Erythroblast (primary cell): Measurements from ENCODE around the gene ATG4A.

ENCODE experiments used
- DNase-seq, 2 experiments: peaks; one replicate each; lab custom pipeline; 2025; lab: John Stamatoyannopoulos, UW
- GATA1 ChIP-seq: IDR thresholded peaks from 2 replicates; pipeline ENCODE4 v1.6.1; 2011; ENCODE audit warnings: low read depth, mild to moderate bottlenecking, control low read depth, low read length, moderate library complexity
- POLR2A ChIP-seq: IDR thresholded peaks from 2 replicates; pipeline ENCODE4 v1.6.1; 2011; ENCODE audit warnings: mild to moderate bottlenecking, low read length

ATG4A gene, protein sequence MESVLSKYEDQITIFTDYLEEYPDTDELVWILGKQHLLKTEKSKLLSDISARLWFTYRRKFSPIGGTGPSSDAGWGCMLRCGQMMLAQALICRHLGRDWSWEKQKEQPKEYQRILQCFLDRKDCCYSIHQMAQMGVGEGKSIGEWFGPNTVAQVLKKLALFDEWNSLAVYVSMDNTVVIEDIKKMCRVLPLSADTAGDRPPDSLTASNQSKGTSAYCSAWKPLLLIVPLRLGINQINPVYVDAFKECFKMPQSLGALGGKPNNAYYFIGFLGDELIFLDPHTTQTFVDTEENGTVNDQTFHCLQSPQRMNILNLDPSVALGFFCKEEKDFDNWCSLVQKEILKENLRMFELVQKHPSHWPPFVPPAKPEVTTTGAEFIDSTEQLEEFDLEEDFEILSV

DNA sequence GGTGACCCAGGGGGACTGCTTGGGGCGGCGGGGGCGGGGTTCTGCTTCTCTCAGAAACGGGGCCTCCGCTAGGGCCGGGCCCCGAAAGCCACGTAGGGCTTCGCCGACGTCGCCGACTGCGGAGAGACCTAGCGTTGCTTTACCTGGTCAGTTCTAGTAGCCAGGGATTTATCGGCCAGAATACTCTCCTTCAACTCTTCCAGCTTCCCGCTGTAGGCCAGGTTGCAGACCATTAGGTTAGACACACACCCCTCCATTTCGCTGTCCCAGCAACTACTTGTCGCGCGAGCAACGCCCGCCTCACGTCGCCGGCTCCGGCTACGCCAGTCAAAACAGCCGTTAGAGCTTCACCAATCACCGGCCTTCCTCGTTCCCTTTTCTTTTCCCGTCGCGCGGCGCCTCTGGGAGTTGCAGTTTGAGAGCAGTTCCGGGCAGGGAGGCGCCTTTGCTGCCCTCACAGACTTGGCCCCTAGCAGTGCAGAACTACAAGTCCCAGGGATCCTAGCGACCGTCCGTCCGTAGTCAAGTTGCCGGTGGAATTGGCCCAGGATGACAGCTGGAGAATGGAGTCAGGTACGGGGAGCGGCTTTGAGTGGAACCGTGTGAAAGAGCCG lies at the start of gene ATG4A, which contains the start of gene PSMD10:
Gene ATG4A, plus strand, starts transcription at position 515 of the 614 bp plus-strand sequence. Its CDS starts 49 bp downstream, at position 564.
Gene PSMD10, minus strand, starts transcription at position 279 of the 614 bp plus-strand sequence. Its CDS starts 22 bp downstream, at position 257.
- TF ChIP-seq POLR2A (peak; percentile 91), GATA1 (no peak)
- peak; percentile 94 to 95 for DNase-seq

GRCh38 chrX:108044554-108045256 lies 46.9 kb upstream of the ATG4A start, which contains the start of gene VSIG1:
Gene VSIG1 (plus strand): TSS chrX:108045065. CDS start chrX:108045131, 66 bp downstream.
- no peak for DNase-seq
- TF ChIP-seq POLR2A (no peak), GATA1 (no peak)

DNA sequence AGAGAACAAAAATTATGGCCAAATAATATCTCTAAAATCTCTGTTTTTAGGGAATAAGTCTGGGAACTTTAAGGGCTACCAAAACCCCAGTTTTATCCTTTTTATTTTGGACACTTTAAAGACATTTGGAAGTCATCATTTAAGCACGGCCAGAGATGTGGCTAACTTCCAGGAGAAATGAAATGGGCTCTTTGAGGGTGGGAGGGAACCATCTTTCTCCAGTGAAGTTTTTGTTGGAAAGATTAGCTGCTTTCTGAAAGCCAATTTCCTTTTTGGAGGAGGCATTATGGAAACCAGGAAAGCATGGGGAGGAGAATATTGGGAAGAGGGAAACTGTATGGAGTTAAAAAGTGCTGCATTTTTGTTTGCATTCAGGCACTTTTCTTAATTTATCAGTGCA lies 41.9 kb upstream of the ATG4A start:
- DNase-seq = no peak
- TF ChIP-seq GATA1 = no peak

GRCh38 chrX:108053218-108053617 lies 38.4 kb upstream of the ATG4A start:
- TF ChIP-seq GATA1 (no peak), POLR2A (no peak)
- DNase-seq = no peak

- no peak for DNase-seq
- TF ChIP-seq POLR2A (no peak), GATA1 (no peak)
Observed at GRCh38 chrX:108055546-108055945, 36.0 kb upstream of the ATG4A start.

DNA sequence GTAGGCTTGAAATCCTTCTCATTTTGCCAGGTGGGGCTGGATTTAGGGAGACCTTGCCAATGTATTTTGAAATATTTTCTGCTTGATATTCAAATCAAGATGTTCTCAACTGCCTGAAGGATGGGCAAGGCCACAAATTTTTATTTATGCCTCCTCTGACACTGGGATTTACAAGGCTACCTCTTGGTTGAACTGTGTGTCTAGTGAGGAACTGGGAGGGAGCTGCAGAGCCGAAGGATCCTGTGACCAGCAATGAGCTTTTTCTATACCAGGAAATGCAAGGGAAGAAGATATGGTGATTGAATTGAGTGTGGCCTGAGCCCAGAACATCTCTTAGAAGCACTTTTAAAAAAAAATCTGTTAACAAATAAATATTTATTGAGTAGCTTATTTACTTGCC lies 31.8 kb upstream of the ATG4A start:
- TF ChIP-seq GATA1 (no peak), POLR2A (no peak)
- no peak for DNase-seq

GRCh38 chrX:108064001-108064400 lies 27.6 kb upstream of the ATG4A start:
- TF ChIP-seq POLR2A (no peak), GATA1 (no peak)
- no peak for DNase-seq

- no peak for TF ChIP-seq POLR2A
- no peak for TF ChIP-seq GATA1
- no peak for DNase-seq
Observed at GRCh38 chrX:108064613-108065012, 27.0 kb upstream of the ATG4A start.

DNA sequence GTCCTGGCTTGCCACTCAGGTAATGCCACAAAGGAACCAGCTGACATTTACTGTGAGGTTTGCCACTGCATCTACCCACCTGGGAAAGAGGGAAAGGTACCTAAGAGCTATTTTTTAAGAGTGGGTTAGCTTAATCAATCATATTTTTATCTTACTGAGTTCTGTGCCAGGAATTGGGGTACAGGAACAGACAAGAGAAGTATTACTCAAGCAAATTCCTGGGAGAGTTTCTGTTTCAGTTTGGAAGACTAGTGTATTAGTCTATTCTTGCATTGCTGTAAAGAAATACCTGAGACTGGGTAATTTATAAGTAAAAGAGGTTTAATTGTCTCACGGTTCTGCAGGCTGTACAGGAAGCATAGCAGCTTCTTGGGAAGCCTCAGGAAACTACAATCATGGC lies 23.5 kb upstream of the ATG4A start:
- TF ChIP-seq POLR2A (no peak), GATA1 (no peak)
- no peak for DNase-seq

- TF ChIP-seq POLR2A (no peak), GATA1 (no peak)
- no peak for DNase-seq
Observed at GRCh38 chrX:108070891-108071290, 20.7 kb upstream of the ATG4A start.

- TF ChIP-seq GATA1 (no peak), POLR2A (no peak)
- no peak for DNase-seq
Observed at GRCh38 chrX:108071578-108071977, 20.0 kb upstream of the ATG4A start.

DNA sequence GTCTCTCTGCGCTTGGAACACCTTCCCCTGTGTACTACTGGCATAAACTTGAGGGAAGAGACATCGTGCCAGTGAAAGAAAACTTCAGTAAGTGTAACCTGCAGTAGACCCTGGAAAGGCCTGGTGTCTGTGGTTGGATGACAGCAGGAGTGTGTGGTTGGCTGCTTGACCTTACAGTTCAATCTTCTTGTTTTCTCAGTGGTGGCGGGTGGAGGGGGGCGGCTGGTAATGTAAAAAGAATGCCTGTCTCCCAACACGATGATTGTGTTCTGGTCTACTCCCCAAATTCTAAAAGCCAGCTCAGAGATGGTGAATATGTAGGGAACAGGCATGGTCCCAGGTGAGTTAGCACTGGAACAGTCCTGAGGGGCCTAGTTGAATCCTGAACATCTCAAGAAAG lies 18.8 kb upstream of the ATG4A start:
- no peak for DNase-seq
- TF ChIP-seq POLR2A = no peak
- no peak for TF ChIP-seq GATA1

DNA sequence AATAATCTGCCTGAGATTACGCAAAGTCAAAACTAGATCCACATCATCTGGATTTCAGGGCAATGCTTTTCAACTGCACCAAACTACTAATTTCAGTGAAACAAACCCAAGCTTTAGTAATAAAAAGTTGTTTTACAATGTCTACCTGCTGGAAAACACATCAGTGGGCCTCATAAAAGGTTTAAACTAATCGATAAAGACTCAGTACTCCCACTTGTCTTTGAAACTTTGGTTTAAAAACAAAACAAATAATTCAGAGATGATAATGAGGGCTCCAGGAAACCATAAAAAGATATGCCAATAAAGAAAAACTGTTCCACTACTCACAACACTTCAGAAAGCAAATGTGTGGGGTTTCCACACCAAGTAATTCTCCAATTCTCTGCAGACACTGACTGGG lies 10.5 kb upstream of the ATG4A start:
- TF ChIP-seq POLR2A = no peak
- no peak for TF ChIP-seq GATA1
- no peak for DNase-seq

DNA sequence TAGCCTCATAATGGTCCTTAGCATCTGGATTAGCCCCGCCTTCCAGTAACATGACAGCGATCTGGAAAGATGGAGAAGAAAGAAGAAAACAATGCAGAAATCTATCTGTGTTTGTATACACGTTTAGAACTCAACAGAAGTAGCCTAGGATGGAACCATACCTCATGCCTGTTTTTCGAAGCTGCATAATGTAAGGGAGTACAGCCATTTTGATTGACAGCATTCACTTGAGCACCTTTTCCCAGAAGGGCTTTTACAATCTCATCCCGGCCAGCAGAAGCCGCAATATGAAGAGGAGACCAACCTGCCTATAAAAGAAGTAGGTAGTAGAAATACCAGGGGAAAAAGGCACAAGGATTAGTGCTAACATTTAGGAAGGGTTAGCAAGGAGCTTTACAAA lies 3.8 kb upstream of the ATG4A start:
- TF ChIP-seq POLR2A (no peak), GATA1 (no peak)
- peak; percentile 10 to 41 for DNase-seq
